H9 (cell line): ENCODE data around the gene LMF1. TPM values are rescaled to one million over a fixed set of nuclear protein-coding genes. Genes with fewer than 3 reads are reported as not detected.

Experiments
- DNase-seq: peaks from one replicate; pipeline ENCODE4 v3.0.0-alpha.2; 2017
- H2AFZ ChIP-seq: one replicate; pipeline ENCODE4 v1.6.1; 2013; ENCODE audit warnings: mild to moderate bottlenecking, low read length, control low read depth, moderate library complexity
- H2AK5ac ChIP-seq: 2 replicates; pipeline ENCODE4 v1.6.1; 2013; ENCODE audit warnings: low read length, control low read depth, mixed read lengths; ENCODE audit not compliant: insufficient read length
- H2BK120ac ChIP-seq: one replicate; pipeline ENCODE4 v1.6.1; 2013; ENCODE audit warnings: low read depth, mild to moderate bottlenecking, low read length, control low read depth, inconsistent platforms; ENCODE audit not compliant: poor library complexity, severe bottlenecking
- H2BK12ac ChIP-seq: 2 replicates; pipeline ENCODE4 v1.6.1; 2013; ENCODE audit warnings: low read length, control low read depth, mixed read lengths, low read depth; ENCODE audit not compliant: insufficient read length
- H2BK15ac ChIP-seq: 2 replicates; pipeline ENCODE4 v1.6.1; 2013; ENCODE audit warnings: low read depth, low read length, control low read depth
- H2BK20ac ChIP-seq: one replicate; pipeline ENCODE4 v1.6.1; 2013; ENCODE audit warnings: low read depth, mild to moderate bottlenecking, low read length, control low read depth, inconsistent platforms; ENCODE audit not compliant: poor library complexity, severe bottlenecking
- H2BK5ac ChIP-seq: 2 replicates; pipeline ENCODE4 v1.6.1; 2013; ENCODE audit warnings: low read length, control low read depth, mixed read lengths; ENCODE audit not compliant: insufficient read length
- H3K14ac ChIP-seq: 2 replicates; pipeline ENCODE4 v1.6.1; 2013; ENCODE audit warnings: low read length, control low read depth; ENCODE audit not compliant: insufficient read depth
- H3K18ac ChIP-seq: 2 replicates; pipeline ENCODE4 v1.6.1; 2013; ENCODE audit warnings: low read depth, mild to moderate bottlenecking, mixed read lengths, low read length, control low read depth; ENCODE audit not compliant: insufficient read length
- H3K23ac ChIP-seq: 2 replicates; pipeline ENCODE4 v1.6.1; 2013; ENCODE audit warnings: low read length, control low read depth, mixed read lengths, low read depth; ENCODE audit not compliant: insufficient read length
- H3K23me2 ChIP-seq: 2 replicates; pipeline ENCODE4 v1.6.1; 2013; ENCODE audit warnings: low read depth, mild to moderate bottlenecking, mixed read lengths, low read length, control low read depth; ENCODE audit not compliant: insufficient read length, poor library complexity, severe bottlenecking
- H3K27ac ChIP-seq: 2 replicates; pipeline ENCODE4 v1.5.1; 2013; ENCODE audit warnings: low read length, control low read depth, mixed read lengths, low read depth; ENCODE audit not compliant: insufficient read length
- H3K27me3 ChIP-seq: 2 replicates; pipeline ENCODE4 v1.6.1; 2013; ENCODE audit warnings: low read length, control low read depth, inconsistent platforms; ENCODE audit not compliant: insufficient read depth
- H3K4ac ChIP-seq: 2 replicates; pipeline ENCODE4 v1.6.1; 2013; ENCODE audit warnings: low read depth, mild to moderate bottlenecking, control low read depth, inconsistent platforms, low read length, moderate library complexity
- H3K4me1 ChIP-seq: 2 replicates; pipeline ENCODE4 v1.6.1; 2013; ENCODE audit warnings: low read length, control low read depth, inconsistent platforms; ENCODE audit not compliant: insufficient read depth
- H3K4me2 ChIP-seq: 2 replicates; pipeline ENCODE4 v1.6.1; 2013; ENCODE audit warnings: low read length, control low read depth, mixed read lengths; ENCODE audit not compliant: insufficient read length, insufficient read depth
- H3K56ac ChIP-seq: 2 replicates; pipeline ENCODE4 v1.6.1; 2013; ENCODE audit warnings: low read depth, mild to moderate bottlenecking, mixed read lengths, low read length, control low read depth; ENCODE audit not compliant: insufficient read length
- H3K79me1 ChIP-seq: 2 replicates; pipeline ENCODE4 v1.6.1; 2013; ENCODE audit warnings: low read depth, mild to moderate bottlenecking, moderate library complexity, low read length, control low read depth, inconsistent platforms; ENCODE audit not compliant: insufficient read depth, poor library complexity, severe bottlenecking
- H3K79me2 ChIP-seq: 2 replicates; pipeline ENCODE4 v1.6.1; 2013; ENCODE audit warnings: low read length, control low read depth, inconsistent platforms; ENCODE audit not compliant: insufficient read depth
- H3K9ac ChIP-seq: 2 replicates; pipeline ENCODE4 v1.6.1; 2013; ENCODE audit warnings: low read length, control low read depth, mixed read lengths; ENCODE audit not compliant: insufficient read length; ENCODE audit errors: extremely low read depth
- H3K9me3 ChIP-seq: one replicate; pipeline ENCODE4 v1.6.1; 2013; ENCODE audit warnings: low read depth, low read length, inconsistent platforms; ENCODE audit not compliant: control insufficient read depth
- H3T11ph ChIP-seq: one replicate; pipeline ENCODE4 v1.6.1; 2013; ENCODE audit warnings: mild to moderate bottlenecking, low read length, control low read depth, inconsistent platforms
- H4K20me1 ChIP-seq: one replicate; pipeline ENCODE4 v1.6.1; 2013; ENCODE audit not compliant: control insufficient read depth, insufficient read length, insufficient read depth
- H4K5ac ChIP-seq: 2 replicates; pipeline ENCODE4 v1.6.1; 2013; ENCODE audit warnings: low read depth, mild to moderate bottlenecking, mixed read lengths, low read length, control low read depth; ENCODE audit not compliant: insufficient read length
- H4K8ac ChIP-seq: replicated peaks from 2 replicates; pipeline ENCODE4 v1.6.1; 2013; ENCODE audit warnings: low read length, control low read depth, mixed read lengths, low read depth; ENCODE audit not compliant: insufficient read length
- H4K91ac ChIP-seq: 2 replicates; pipeline ENCODE4 v1.6.1; 2013; ENCODE audit warnings: low read depth, mild to moderate bottlenecking, moderate library complexity, mixed read lengths, low read length, control low read depth; ENCODE audit not compliant: insufficient read length
- H3K27ac Mint-ChIP-seq, 3 experiments: 2 replicates in 2 of 3; 3 replicates in 1 of 3; pipeline ENCODE4 v1.8.0; 2020 to 2021; ENCODE audit warnings: mixed read lengths in 3 of 3, mild to moderate bottlenecking in 1 of 3, moderate library complexity in 1 of 3
- H3K27me3 Mint-ChIP-seq: 2 replicates; pipeline ENCODE4 v1.8.0; 2021; ENCODE audit warnings: low read depth, mild to moderate bottlenecking, moderate library complexity, mixed read lengths
- H3K36me3 Mint-ChIP-seq, 3 experiments: 2 replicates in 2 of 3; 3 replicates in 1 of 3; pipeline ENCODE4 v1.8.0; 2020 to 2021; ENCODE audit warnings: low read depth in 3 of 3, mixed read lengths in 3 of 3; ENCODE audit not compliant: insufficient read depth in 1 of 3
- H3K4me1 Mint-ChIP-seq, 2 experiments: 2 replicates each; pipeline ENCODE4 v1.8.0; 2020; ENCODE audit warnings: mixed read lengths in 2 of 2
- H3K4me3 Mint-ChIP-seq, 2 experiments: 2 replicates in 1 of 2; 3 replicates in 1 of 2; pipeline ENCODE4 v1.8.0; 2020 to 2021; ENCODE audit warnings: mild to moderate bottlenecking in 2 of 2, mixed read lengths in 2 of 2, moderate library complexity in 1 of 2
- H3K9me3 Mint-ChIP-seq, 2 experiments: 2 replicates in 1 of 2; 3 replicates in 1 of 2; pipeline ENCODE4 v1.8.0; 2020; ENCODE audit warnings: mild to moderate bottlenecking in 2 of 2, mixed read lengths in 2 of 2, moderate library complexity in 1 of 2
- CTCF ChIP-seq: fragments of 200-600 bp; sonication (generic); conservative IDR thresholded peaks from 3 replicates; pipeline ENCODE4 v1.8.0; 2021; ENCODE audit warnings: antibody characterized with exemption, mild to moderate bottlenecking
- WGBS: extraction: QIAGEN DNeasy Blood & Tissue Kit; methylation state at CpG from one replicate; pipeline ENCODE4 v1.1.7; 2013; ENCODE audit warnings: missing lambda C conversion rate, low lambda C conversion rate, mixed read lengths; ENCODE audit not compliant: insufficient read length; ENCODE audit errors: extremely low coverage; 5-methylcytosine and 5-hydroxymethylcytosine counted together
- total RNA-seq: library from RNA; stranded (reverse); gene quantifications from 2 replicates; pipeline ENCODE4 v1.2.1, GENCODE V29; 2021

The LMF1 gene
- total RNA-seq, 1 experiment from 2014 or later: 7.1 TPM

- Histone ChIP-seq H2BK12ac (no peak overlapping the region), H3K27me3 (no peaks in the 10 kb centered on the region), H2BK120ac (no peak overlapping the region), H2BK20ac (no peak overlapping the region), H3K14ac (no peak overlapping the region), H3K56ac (no peak overlapping the region), H3K23ac (no peak overlapping the region), H2AFZ (no peak overlapping the region), H3K4me2 (no peak overlapping the region), H3K4me1 (no peaks in the 10 kb centered on the region), H2AK5ac (no peak overlapping the region), H3K79me2 (no peaks in the 10 kb centered on the region), H3K4ac (no peak overlapping the region), H3T11ph (no peak overlapping the region), H3K9ac (no peak overlapping the region), H2BK15ac (no peak overlapping the region), H4K91ac (no peak overlapping the region), H3K27ac (no peak overlapping the region), H3K18ac (no peak overlapping the region), H4K20me1 (peaks cover 3% of the 10 kb centered on the region), H4K8ac (no peak overlapping the region), H2BK5ac (no peak overlapping the region), H3K79me1 (no peaks in the 10 kb centered on the region), H3K9me3 (peaks cover 8% of the 10 kb centered on the region), H3K23me2 (no peaks in the 10 kb centered on the region), H4K5ac (no peak overlapping the region)
- H3K9me3 Mint-ChIP-seq: peaks cover 32 to 47% of the 10 kb centered on the region in 2 experiments
- no CpG with 5 or more reads among the region's 13 CpGs for WGBS
- peaks cover 8 to 10% of the 10 kb centered on the region in 2 experiments for H3K4me1 Mint-ChIP-seq
- no peak for TF ChIP-seq CTCF
- H3K4me3 Mint-ChIP-seq: no peak overlapping the region
- H3K27me3 Mint-ChIP-seq: peaks cover 10% of the 10 kb centered on the region
- H3K27ac Mint-ChIP-seq: no peak overlapping the region
- DNase-seq: no peak
- H3K36me3 Mint-ChIP-seq: peaks cover 17 to 29% (median 18%) of the 10 kb centered on the region in 3 experiments
Measured at GRCh38 chr16:924806-925205, 46.0 kb downstream of the LMF1 start.
